HEK293 (cell line): ENCODE results near the gene SPTLC1.
"Not testable (repeated sequence)": the region's sequence is repeated elsewhere in the genome, so short reads cannot be mapped to it uniquely, and the experiment has no call there.

Experiments
- CTCF ChIA-PET: fragments of 350-600 bp; formaldehyde crosslinking; extraction: SDS; loops from one replicate; lab custom pipeline; 2021; ENCODE audit warnings: antibody characterized with exemption; lab: Yijun Ruan, JAX
- POLR2A ChIA-PET: fragments of 300-600 bp; formaldehyde crosslinking; extraction: SDS; loops from one replicate; lab custom pipeline; 2020; ENCODE audit warnings: antibody characterized with exemption, inconsistent platforms; lab: Yijun Ruan, JAX
- H3K27ac ChIP-seq: fragments of 200-500 bp; sonication (Bioruptor generic); 2 replicates; pipeline ENCODE4 v1.5.1; 2014; ENCODE audit warnings: low read depth, low read length, control low read depth, inconsistent platforms; ENCODE audit errors: extremely low read depth
- H3K36me3 ChIP-seq, 2 experiments: fragments of 200-500 bp in 1 of 2; sonication (Bioruptor generic) in 1 of 2; 1 replicate in 1 of 2; 2 replicates in 1 of 2; pipeline ENCODE4 v1.5.1; 2014 to 2017; ENCODE audit warnings: inconsistent platforms in 2 of 2, low read length in 2 of 2; ENCODE audit not compliant: control insufficient read depth in 2 of 2, insufficient read depth in 1 of 2
- H3K4me1 ChIP-seq: fragments of 200-500 bp; sonication (Bioruptor generic); 2 replicates; pipeline ENCODE4 v1.5.1; 2014; ENCODE audit warnings: mild to moderate bottlenecking, low read length, inconsistent platforms; ENCODE audit not compliant: control insufficient read depth, insufficient read depth
- H3K4me3 ChIP-seq: 2 replicates; pipeline ENCODE4 v1.5.1; 2011; ENCODE audit warnings: low read depth, mild to moderate bottlenecking, control low read depth, low read length, moderate library complexity
- H3K9me3 ChIP-seq: fragments of 200-500 bp; sonication (Bioruptor generic); 2 replicates; pipeline ENCODE4 v1.5.1; 2014; ENCODE audit warnings: low read depth, low read length, inconsistent platforms; ENCODE audit not compliant: control insufficient read depth, insufficient read depth
- SCRT1 ChIP-seq: fragments of 450-650 bp; formaldehyde crosslinking; IDR thresholded peaks from 2 replicates; pipeline ENCODE4 v1.5.1; 2016; ENCODE audit warnings: missing biosample characterization, missing genetic modification characterization, borderline replicate concordance
- SP3 ChIP-seq: fragments of 450-650 bp; formaldehyde crosslinking; IDR thresholded peaks from 2 replicates; pipeline ENCODE4 v1.5.1; 2016; ENCODE audit warnings: missing biosample characterization, missing genetic modification characterization
- TCF7L2 ChIP-seq: IDR thresholded peaks from 2 replicates; pipeline ENCODE4 v1.6.1; 2011; ENCODE audit warnings: low read depth, mild to moderate bottlenecking, inconsistent platforms, low read length, moderate library complexity, borderline replicate concordance
- ZBTB48 ChIP-seq: fragments of 450-650 bp; formaldehyde crosslinking; IDR thresholded peaks from 2 replicates; pipeline ENCODE4 v1.5.1; 2016; ENCODE audit warnings: missing biosample characterization, missing genetic modification characterization
- ZNF132 ChIP-seq: fragments of 450-650 bp; formaldehyde crosslinking; IDR thresholded peaks from 2 replicates; pipeline ENCODE4 v1.5.1; 2017; ENCODE audit warnings: missing biosample characterization, missing genetic modification characterization, borderline replicate concordance
- ZNF155 ChIP-seq: fragments of 450-650 bp; formaldehyde crosslinking; IDR thresholded peaks from 2 replicates; pipeline ENCODE4 v1.5.1; 2016; ENCODE audit warnings: missing biosample characterization, missing genetic modification characterization
- ZNF2 ChIP-seq: fragments of 450-650 bp; formaldehyde crosslinking; IDR thresholded peaks from 2 replicates; pipeline ENCODE4 v1.5.1; 2016; ENCODE audit warnings: missing biosample characterization, missing genetic modification characterization
- ZNF221 ChIP-seq: fragments of 450-650 bp; formaldehyde crosslinking; IDR thresholded peaks from 2 replicates; pipeline ENCODE4 v1.5.1; 2017; ENCODE audit warnings: missing biosample characterization, missing genetic modification characterization, borderline replicate concordance
- ZNF24 ChIP-seq: fragments of 450-650 bp; formaldehyde crosslinking; IDR thresholded peaks from 2 replicates; pipeline ENCODE4 v1.5.1; 2016; ENCODE audit warnings: missing biosample characterization, missing genetic modification characterization
- ZNF433 ChIP-seq: fragments of 450-650 bp; formaldehyde crosslinking; IDR thresholded peaks from 2 replicates; pipeline ENCODE4 v1.5.1; 2016; ENCODE audit warnings: missing biosample characterization, missing genetic modification characterization, low read depth
- ZNF473 ChIP-seq: fragments of 450-650 bp; formaldehyde crosslinking; IDR thresholded peaks from 2 replicates; pipeline ENCODE4 v1.5.1; 2017; ENCODE audit warnings: missing biosample characterization, missing genetic modification characterization
- ZNF514 ChIP-seq: fragments of 450-650 bp; formaldehyde crosslinking; IDR thresholded peaks from 2 replicates; pipeline ENCODE4 v1.5.1; 2016; ENCODE audit warnings: missing biosample characterization, missing genetic modification characterization
- ZNF558 ChIP-seq: fragments of 450-650 bp; formaldehyde crosslinking; IDR thresholded peaks from 2 replicates; pipeline ENCODE4 v1.5.1; 2016; ENCODE audit warnings: missing biosample characterization, missing genetic modification characterization
- ZNF660 ChIP-seq: fragments of 450-650 bp; IDR thresholded peaks from 2 replicates; pipeline ENCODE4 v1.5.1; 2018; ENCODE audit warnings: missing biosample characterization, mild to moderate bottlenecking, missing genetic modification characterization
- ZNF747 ChIP-seq: fragments of 450-650 bp; formaldehyde crosslinking; IDR thresholded peaks from 2 replicates; pipeline ENCODE4 v1.5.1; 2016; ENCODE audit warnings: missing biosample characterization, missing genetic modification characterization
- ZNF830 ChIP-seq: fragments of 450-650 bp; IDR thresholded peaks from 2 replicates; pipeline ENCODE4 v1.5.0; 2018; ENCODE audit warnings: missing biosample characterization, missing genetic modification characterization, low read depth, mild to moderate bottlenecking, moderate library complexity
- TF ChIP-seq, protein P1 (sequence below): fragments of 450-650 bp; formaldehyde crosslinking; IDR thresholded peaks from 2 replicates; pipeline ENCODE4 v1.5.1; 2016; ENCODE audit warnings: missing biosample characterization, missing genetic modification characterization
- TF ChIP-seq, protein P2 (sequence below): sonication (generic); formaldehyde crosslinking; IDR thresholded peaks from 2 replicates; pipeline ENCODE4 v1.8.1; 2022; ENCODE audit warnings: mild to moderate bottlenecking, moderate library complexity, missing genetic modification reagents
- TF ChIP-seq, protein P3 (sequence below): fragments of 450-650 bp; formaldehyde crosslinking; IDR thresholded peaks from 2 replicates; pipeline ENCODE4 v1.5.1; 2016; ENCODE audit warnings: missing biosample characterization, missing genetic modification characterization, low read depth
- TF ChIP-seq, protein P4 (sequence below): fragments of 450-650 bp; formaldehyde crosslinking; IDR thresholded peaks from 2 replicates; pipeline ENCODE4 v1.5.1; 2016; ENCODE audit warnings: missing biosample characterization, missing genetic modification characterization

SPTLC1 gene

DNA sequence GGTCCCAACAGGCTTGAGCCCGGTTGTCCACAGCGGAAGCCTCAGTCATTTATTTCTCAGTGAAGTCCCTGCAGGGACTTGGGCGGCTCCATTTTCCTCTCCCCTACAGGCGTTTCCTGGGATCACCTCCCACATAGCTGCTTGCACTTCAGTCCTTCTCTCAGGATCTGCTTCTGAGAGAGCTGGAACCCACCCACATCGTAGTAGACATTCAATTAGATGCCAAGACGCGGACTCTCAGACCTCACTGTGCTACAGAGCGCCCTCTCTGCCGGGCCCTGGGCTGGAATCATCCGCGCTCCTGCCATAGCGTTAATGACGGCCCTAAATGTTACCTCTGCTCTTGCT lies 111.2 kb downstream of the SPTLC1 start:
- CTCF ChIA-PET = interaction anchor here (1.3 kb wide), 1 partner anchor 246 kb away, joined by 3 read pairs; no protein-coding TSS in a partner anchor
- POLR2A ChIA-PET = no interaction called here
- H3K4me1 ChIP-seq = no peaks in the 10 kb centered on the region
- no peaks in the 10 kb centered on the region for H3K9me3 ChIP-seq
- H3K36me3 ChIP-seq = no peaks in the 10 kb centered on the region
- no peak overlapping the region for H3K27ac ChIP-seq
- H3K4me3 ChIP-seq = no peak overlapping the region
- TF ChIP-seq ZNF24 = no peak
- no peak for TF ChIP-seq ZNF433 (tag by site-specific recombination)
- no peak for TF ChIP-seq TCF7L2
- TF ChIP-seq ZBTB48 (tag by site-specific recombination) = no peak
- TF ChIP-seq ZNF2 (tag by site-specific recombination) = no peak
- no peak for TF ChIP-seq ZNF558 (tag by site-specific recombination)
- TF ChIP-seq, protein P1, sequence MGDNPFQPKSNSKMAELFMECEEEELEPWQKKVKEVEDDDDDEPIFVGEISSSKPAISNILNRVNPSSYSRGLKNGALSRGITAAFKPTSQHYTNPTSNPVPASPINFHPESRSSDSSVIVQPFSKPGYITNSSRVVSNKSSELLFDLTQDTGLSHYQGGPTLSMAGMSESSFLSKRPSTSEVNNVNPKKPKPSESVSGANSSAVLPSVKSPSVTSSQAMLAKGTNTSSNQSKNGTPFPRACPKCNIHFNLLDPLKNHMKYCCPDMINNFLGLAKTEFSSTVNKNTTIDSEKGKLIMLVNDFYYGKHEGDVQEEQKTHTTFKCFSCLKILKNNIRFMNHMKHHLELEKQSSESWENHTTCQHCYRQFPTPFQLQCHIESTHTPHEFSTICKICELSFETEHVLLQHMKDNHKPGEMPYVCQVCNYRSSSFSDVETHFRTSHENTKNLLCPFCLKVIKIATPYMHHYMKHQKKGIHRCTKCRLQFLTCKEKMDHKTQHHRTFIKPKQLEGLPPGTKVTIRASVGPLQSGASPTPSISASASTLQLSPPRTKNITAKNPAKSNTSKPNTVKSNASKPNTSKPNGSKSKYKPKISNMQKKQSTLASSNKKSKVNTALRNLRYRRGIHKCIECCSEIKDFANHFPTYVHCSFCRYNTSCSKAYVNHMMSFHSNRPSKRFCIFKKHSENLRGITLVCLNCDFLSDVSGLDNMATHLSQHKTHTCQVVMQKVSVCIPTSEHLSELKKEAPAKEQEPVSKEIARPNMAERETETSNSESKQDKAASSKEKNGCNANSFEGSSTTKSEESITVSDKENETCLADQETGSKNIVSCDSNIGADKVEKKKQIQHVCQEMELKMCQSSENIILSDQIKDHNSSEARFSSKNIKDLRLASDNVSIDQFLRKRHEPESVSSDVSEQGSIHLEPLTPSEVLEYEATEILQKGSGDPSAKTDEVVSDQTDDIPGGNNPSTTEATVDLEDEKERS (tag by site-specific recombination) = no peak
- TF ChIP-seq ZNF155 = no peak
- TF ChIP-seq, protein P2, sequence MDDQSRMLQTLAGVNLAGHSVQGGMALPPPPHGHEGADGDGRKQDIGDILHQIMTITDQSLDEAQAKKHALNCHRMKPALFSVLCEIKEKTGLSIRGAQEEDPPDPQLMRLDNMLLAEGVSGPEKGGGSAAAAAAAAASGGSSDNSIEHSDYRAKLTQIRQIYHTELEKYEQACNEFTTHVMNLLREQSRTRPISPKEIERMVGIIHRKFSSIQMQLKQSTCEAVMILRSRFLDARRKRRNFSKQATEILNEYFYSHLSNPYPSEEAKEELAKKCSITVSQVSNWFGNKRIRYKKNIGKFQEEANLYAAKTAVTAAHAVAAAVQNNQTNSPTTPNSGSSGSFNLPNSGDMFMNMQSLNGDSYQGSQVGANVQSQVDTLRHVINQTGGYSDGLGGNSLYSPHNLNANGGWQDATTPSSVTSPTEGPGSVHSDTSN (CRISPR knock-in tag) = no peak
- no peak for TF ChIP-seq SP3 (tag by site-specific recombination)
- TF ChIP-seq ZNF830 (tag by site-specific recombination) = no peak
- no peak for TF ChIP-seq ZNF221 (tag by site-specific recombination)
- TF ChIP-seq SCRT1 = no peak
- no peak for TF ChIP-seq ZNF132

DNA sequence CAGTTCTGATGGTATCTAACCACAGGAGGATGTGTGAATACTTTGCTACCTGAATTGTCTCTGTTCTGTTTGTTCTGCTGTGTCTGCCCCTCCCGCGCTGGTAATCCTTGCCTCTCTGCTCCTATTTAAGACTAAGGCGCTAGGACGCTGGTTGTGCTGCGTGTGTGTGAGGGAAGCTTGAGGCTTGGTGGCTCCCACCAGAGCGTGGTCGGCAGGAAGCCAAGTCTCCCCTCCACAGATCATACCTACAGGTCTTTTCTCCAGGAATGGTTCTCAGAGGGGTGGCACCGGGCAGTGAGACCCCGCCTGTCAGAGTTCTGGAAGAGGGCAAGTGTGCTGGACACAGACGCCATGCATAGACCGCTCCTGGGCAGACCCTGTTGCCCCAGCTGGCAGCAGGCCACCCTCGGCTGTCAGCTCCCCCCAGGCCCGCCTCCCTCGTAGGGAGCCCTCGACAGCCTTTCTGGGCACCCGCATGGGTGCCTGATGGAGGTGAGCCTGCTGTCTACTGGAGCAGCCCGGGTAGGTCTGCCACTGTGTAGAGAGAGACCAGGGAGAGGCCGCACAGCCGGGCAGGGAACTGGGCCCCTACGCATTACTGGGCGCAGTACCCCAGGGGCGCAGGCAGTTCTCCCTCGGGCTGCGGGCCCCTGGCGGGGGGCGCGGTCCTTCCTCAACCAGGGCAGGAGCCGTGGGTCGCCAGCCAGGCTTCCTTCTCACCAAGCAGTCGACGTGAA lies 111.7 kb downstream of the SPTLC1 start:
- H3K27ac ChIP-seq = no peak overlapping the region
- no peak overlapping the region for H3K4me3 ChIP-seq
- H3K36me3 ChIP-seq = no peaks in the 10 kb centered on the region
- no peaks in the 10 kb centered on the region for H3K9me3 ChIP-seq
- POLR2A ChIA-PET = interaction anchor here (1.3 kb wide), 1 partner anchor 9 kb away, joined by 4 read pairs; no protein-coding TSS in a partner anchor
- TF ChIP-seq ZNF473 (no peak), ZNF660 (tag by site-specific recombination) (no peak), ZNF747 (tag by site-specific recombination) (no peak), ZNF514 (tag by site-specific recombination) (no peak)
- TF ChIP-seq, protein P3, sequence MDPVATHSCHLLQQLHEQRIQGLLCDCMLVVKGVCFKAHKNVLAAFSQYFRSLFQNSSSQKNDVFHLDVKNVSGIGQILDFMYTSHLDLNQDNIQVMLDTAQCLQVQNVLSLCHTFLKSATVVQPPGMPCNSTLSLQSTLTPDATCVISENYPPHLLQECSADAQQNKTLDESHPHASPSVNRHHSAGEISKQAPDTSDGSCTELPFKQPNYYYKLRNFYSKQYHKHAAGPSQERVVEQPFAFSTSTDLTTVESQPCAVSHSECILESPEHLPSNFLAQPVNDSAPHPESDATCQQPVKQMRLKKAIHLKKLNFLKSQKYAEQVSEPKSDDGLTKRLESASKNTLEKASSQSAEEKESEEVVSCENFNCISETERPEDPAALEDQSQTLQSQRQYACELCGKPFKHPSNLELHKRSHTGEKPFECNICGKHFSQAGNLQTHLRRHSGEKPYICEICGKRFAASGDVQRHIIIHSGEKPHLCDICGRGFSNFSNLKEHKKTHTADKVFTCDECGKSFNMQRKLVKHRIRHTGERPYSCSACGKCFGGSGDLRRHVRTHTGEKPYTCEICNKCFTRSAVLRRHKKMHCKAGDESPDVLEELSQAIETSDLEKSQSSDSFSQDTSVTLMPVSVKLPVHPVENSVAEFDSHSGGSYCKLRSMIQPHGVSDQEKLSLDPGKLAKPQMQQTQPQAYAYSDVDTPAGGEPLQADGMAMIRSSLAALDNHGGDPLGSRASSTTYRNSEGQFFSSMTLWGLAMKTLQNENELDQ = no peak
- TF ChIP-seq, protein P4, sequence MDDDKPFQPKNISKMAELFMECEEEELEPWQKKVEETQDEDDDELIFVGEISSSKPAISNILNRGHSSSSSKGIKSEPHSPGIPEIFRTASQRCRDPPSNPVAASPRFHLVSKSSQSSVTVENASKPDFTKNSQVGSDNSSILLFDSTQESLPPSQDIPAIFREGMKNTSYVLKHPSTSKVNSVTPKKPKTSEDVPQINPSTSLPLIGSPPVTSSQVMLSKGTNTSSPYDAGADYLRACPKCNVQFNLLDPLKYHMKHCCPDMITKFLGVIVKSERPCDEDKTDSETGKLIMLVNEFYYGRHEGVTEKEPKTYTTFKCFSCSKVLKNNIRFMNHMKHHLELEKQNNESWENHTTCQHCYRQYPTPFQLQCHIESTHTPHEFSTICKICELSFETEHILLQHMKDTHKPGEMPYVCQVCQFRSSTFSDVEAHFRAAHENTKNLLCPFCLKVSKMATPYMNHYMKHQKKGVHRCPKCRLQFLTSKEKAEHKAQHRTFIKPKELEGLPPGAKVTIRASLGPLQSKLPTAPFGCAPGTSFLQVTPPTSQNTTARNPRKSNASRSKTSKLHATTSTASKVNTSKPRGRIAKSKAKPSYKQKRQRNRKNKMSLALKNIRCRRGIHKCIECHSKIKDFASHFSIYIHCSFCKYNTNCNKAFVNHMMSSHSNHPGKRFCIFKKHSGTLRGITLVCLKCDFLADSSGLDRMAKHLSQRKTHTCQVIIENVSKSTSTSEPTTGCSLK (tag by site-specific recombination) = no peak
- H3K4me1 ChIP-seq = no peaks in the 10 kb centered on the region
- CTCF ChIA-PET = interaction anchor here (1.3 kb wide), 1 partner anchor 246 kb away, joined by 3 read pairs; no protein-coding TSS in a partner anchor

DNA sequence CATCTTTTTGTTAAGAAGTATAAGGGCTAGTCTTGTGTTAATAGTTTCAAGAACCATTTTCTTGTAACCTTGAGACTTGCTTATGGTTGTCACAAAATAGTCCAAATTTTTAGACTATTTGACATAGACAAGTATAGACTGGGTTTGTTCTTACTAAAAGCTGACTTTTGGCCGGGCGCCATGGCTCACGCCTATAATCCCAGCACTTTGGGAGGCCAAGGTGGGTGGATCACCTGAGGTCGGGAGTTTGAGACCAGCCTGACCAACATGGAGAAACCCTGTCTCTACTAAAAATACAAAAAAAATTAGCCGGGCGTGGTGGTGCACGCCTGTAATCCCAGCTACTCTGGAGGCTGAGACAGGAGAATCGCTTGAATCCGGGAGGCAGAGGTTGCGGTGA lies 113.3 kb downstream of the SPTLC1 start:
- CTCF ChIA-PET = interaction anchor here (0.6 to 0.9 kb wide), 3 partner anchors 10 to 47 kb away, joined by 3 to 4 read pairs (median 3); no protein-coding TSS in a partner anchor
- H3K36me3 ChIP-seq, POLR2A ChIA-PET, H3K4me3 ChIP-seq, H3K27ac ChIP-seq, H3K4me1 ChIP-seq, H3K9me3 ChIP-seq: not testable (repeated sequence)
